Testis (tissue), 3 donors: ENCODE data around the gene CNTLN. TPM values are rescaled to one million over a fixed set of nuclear protein-coding genes. Genes with fewer than 3 reads are reported as not detected.

Source experiments
- DNase-seq: peaks from one replicate; pipeline ENCODE4 v3.0.0-alpha.2; 2019
- H3K27ac ChIP-seq, 2 donors: fragments of 200-600 bp; sonication (generic); one replicate each; pipeline ENCODE4 v1.5.1; 2019
- H3K27me3 ChIP-seq: fragments of 200-600 bp; sonication (generic); one replicate; pipeline ENCODE4 v1.5.1; 2019
- H3K36me3 ChIP-seq: fragments of 200-600 bp; sonication (generic); one replicate; pipeline ENCODE4 v1.5.1; 2017; ENCODE audit warnings: low read depth; ENCODE audit errors: missing control alignments
- H3K4me1 ChIP-seq: fragments of 200-600 bp; sonication (generic); one replicate; pipeline ENCODE4 v1.5.1; 2019
- H3K4me3 ChIP-seq, 2 donors: fragments of 200-600 bp; sonication (generic); one replicate each; pipeline ENCODE4 v1.5.1; 2017 to 2019
- H3K9me3 ChIP-seq: fragments of 200-600 bp; sonication (generic); one replicate; pipeline ENCODE4 v1.5.1; 2017
- CTCF ChIP-seq, 3 experiments: fragments of 450-650 bp in 2 of 3; fragments of 200-600 bp in 1 of 3; sonication (generic) in 1 of 3; IDR thresholded peaks; one replicate each; pipeline ENCODE4 v1.5.1; 2016 to 2019; ENCODE audit warnings: antibody characterized with exemption in 3 of 3, mild to moderate bottlenecking in 2 of 3, moderate library complexity in 1 of 3
- POLR2A ChIP-seq: fragments of 450-650 bp; IDR thresholded peaks from one replicate; pipeline ENCODE4 v1.6.1; 2017; ENCODE audit warnings: antibody characterized with exemption, mild to moderate bottlenecking, moderate library complexity
- WGBS, 2 donors: methylation state at CpG; one replicate each; pipeline ENCODE4 v1.1.5; 2018; 5-methylcytosine and 5-hydroxymethylcytosine counted together
- intact Hi-C: fragments of 100-400 bp; cut with DNase I; formaldehyde crosslinking; loops from one replicate; pipeline ENCODE4 v1.15.1; 2023; ENCODE audit warnings: low total_unique reads
- polyA plus RNA-seq: library from polyadenylated mRNA; stranded (reverse); fragments of 350-450 nt; fragmentation: Illumina TruSeq; extraction: RNeasy Lipid Tissue Mini Kit (QIAGEN cat#74804); gene quantifications from one replicate; pipeline ENCODE4 v1.2.3, GENCODE V29; 2014; ENCODE audit warnings: low read depth, low replicate concordance; ENCODE audit not compliant: insufficient read depth
- total RNA-seq, 2 donors: library from RNA; depleted of rRNA; stranded (reverse); fragments of >200 nt; gene quantifications; one replicate each; pipeline ENCODE4 v1.2.3, GENCODE V29; 2016

Gene CNTLN
- total and polyA plus RNA-seq, 3 donors from 2014 or later: 6.3 to 23.7 (median 19.9) TPM

DNA sequence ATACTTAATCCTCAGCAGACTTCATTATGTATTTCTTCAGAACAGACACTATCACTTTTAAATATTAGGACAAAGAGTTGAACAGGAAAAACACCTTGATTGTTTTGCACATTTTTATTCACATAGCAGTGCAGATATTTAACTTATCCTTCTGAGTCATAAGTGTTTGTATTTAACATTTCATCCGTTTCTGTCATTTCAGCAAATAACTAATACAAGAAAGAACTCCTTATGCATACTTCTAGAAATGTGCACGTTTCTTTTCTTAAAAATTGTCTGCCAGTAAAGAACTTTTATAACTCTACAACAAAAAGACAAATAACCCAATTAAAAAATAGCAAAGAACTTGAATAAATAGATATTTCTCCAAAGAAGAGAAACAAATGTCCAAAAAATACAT is 3.3 kb upstream of the CNTLN start:
- H3K9me3 ChIP-seq: no peaks in the 10 kb centered on the region
- intact Hi-C loops: no loop called here
- no peaks in the 10 kb centered on the region for H3K36me3 ChIP-seq
- H3K27ac ChIP-seq: no peak overlapping the region
- no peak for DNase-seq
- no peak overlapping the region for H3K4me3 ChIP-seq
- WGBS, 2 donors: 70 to 79% methylated on average over 2 of the region's 2 CpGs
- H3K4me1 ChIP-seq: peaks cover 10% of the 10 kb centered on the region
- TF ChIP-seq CTCF (IDR thresholded peaks at IDR 0.05): no peak
- TF ChIP-seq POLR2A: no peak
- H3K27me3 ChIP-seq: no peaks in the 10 kb centered on the region

GRCh38 chr9:17135295-17136160 is 688 bp downstream of the CNTLN start:
- intact Hi-C loops: no loop called here
- peak; percentile 61 for DNase-seq
- no peaks in the 10 kb centered on the region for H3K36me3 ChIP-seq
- H3K4me3 ChIP-seq: peak overlapping the region; percentile 81 to 83
- H3K4me1 ChIP-seq: peaks cover 10% of the 10 kb centered on the region
- no peaks in the 10 kb centered on the region for H3K9me3 ChIP-seq
- 1 to 2% methylated on average over 16 to 32 of the region's 44 CpGs for WGBS, 2 donors
- TF ChIP-seq POLR2A: no peak
- TF ChIP-seq CTCF (IDR thresholded peaks at IDR 0.05): no peak
- H3K27ac ChIP-seq: peak overlapping the region; percentile 79 to 92
- no peaks in the 10 kb centered on the region for H3K27me3 ChIP-seq

DNA sequence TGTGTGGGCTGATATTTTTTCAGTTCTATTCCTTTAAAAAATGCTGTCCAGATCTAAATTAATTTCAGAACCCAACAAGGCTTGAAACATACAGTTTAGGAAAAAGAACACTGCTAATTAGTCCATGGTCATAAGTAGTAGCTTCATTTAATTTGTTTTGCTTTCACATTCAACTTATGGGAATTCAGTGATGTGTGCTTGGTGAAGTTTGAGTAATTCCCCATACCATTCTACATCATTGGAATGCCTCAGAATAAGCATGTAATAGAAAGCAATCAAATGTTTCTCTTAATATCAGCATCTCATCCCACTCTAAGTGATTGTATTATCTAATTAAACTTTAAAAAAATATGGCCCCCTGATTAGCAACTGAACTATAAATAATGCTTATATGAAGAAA is 2.7 kb downstream of the CNTLN start:
- H3K4me3 ChIP-seq: no peak overlapping the region
- no peak for DNase-seq
- H3K27me3 ChIP-seq: no peaks in the 10 kb centered on the region
- intact Hi-C loops: no loop called here
- no peaks in the 10 kb centered on the region for H3K36me3 ChIP-seq
- peaks cover 10% of the 10 kb centered on the region for H3K4me1 ChIP-seq
- H3K27ac ChIP-seq: no peak overlapping the region
- H3K9me3 ChIP-seq: no peaks in the 10 kb centered on the region
- TF ChIP-seq POLR2A (no peak), CTCF (IDR thresholded peaks at IDR 0.05) (no peak)

DNA sequence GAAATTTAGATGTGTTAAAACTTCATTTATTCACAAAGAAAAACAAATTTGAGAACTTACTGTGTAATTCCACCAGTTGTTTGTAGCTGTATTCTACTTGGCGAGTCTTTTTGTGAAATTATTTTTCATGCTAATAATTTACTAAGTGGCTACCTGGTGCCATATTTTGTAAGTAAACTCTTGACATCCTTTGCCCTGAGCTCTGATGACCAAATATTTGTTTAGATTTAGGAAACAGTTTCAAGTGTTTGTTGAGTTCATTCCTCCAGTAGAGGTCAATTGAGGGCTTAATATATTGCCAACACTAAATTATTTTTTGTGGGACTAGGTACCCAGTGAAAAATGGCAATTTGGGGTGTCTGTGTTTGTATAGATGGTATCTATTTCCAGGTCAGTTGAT is 3.7 kb downstream of the CNTLN start:
- TF ChIP-seq POLR2A (no peak), CTCF (IDR thresholded peaks at IDR 0.05) (no peak)
- H3K36me3 ChIP-seq: no peaks in the 10 kb centered on the region
- H3K27ac ChIP-seq: no peak overlapping the region
- no peak for DNase-seq
- no peaks in the 10 kb centered on the region for H3K9me3 ChIP-seq
- H3K4me1 ChIP-seq: peaks cover 10% of the 10 kb centered on the region
- H3K27me3 ChIP-seq: no peaks in the 10 kb centered on the region
- no peak overlapping the region for H3K4me3 ChIP-seq
- intact Hi-C loops: no loop called here
- WGBS, 2 donors: 90 to 98% methylated on average over 1 of the region's 1 CpG

- no peaks in the 10 kb centered on the region for H3K36me3 ChIP-seq
- no peak overlapping the region for H3K4me3 ChIP-seq
- intact Hi-C loops: no loop called here
- TF ChIP-seq POLR2A: no peak
- no peak for TF ChIP-seq CTCF (IDR thresholded peaks at IDR 0.05)
- DNase-seq: no peak
- H3K27ac ChIP-seq: no peak overlapping the region
- no peaks in the 10 kb centered on the region for H3K9me3 ChIP-seq
- no peaks in the 10 kb centered on the region for H3K4me1 ChIP-seq
- no peaks in the 10 kb centered on the region for H3K27me3 ChIP-seq
- WGBS, 2 donors: 87 to 94% methylated on average over 5 of the region's 5 CpGs
Measured at GRCh38 chr9:17140418-17140817, 5.6 kb downstream of the CNTLN start.
